Gastrocnemius medialis (tissue), 4 donors: ENCODE results near the gene ACYP1.

ENCODE experiments used
- POLR2A ChIP-seq, 2 donors: fragments of 450-650 bp; IDR thresholded peaks; one replicate each; pipeline ENCODE4 v1.6.1; 2017; ENCODE audit warnings: antibody characterized with exemption in 2 of 2, mild to moderate bottlenecking in 2 of 2, moderate library complexity in 2 of 2
- TF ChIP-seq, protein P1 (sequence below), 5 experiments: fragments of 450-650 bp in 3 of 5; fragments of 200-600 bp in 2 of 5; sonication (generic) in 2 of 5; IDR thresholded peaks in 4 of 5; conservative IDR thresholded peaks in 1 of 5; 1 replicate in 4 of 5; 2 replicates in 1 of 5; pipeline ENCODE4 v1.5.1; 2016 to 2019; ENCODE audit warnings: antibody characterized with exemption in 5 of 5, mild to moderate bottlenecking in 3 of 5, moderate library complexity in 3 of 5

DNA sequence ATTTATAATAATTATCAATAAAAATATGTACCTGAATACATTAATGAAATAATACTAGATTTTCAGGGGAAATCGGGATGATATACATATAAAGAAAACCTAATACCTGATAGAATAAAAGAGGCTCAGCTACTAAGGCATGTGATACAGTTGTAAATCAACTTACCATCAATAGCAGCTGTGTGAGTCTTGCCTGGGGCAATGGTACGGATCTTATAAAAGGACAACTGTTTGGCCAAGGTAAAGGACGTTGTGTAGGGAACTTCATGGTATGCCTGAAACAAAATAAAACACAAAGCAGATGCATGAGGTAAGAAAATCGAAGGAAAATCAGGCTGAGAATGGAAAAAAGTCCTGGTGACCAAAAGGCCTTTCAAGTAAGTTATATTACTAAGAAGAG is 37.7 kb upstream of the ACYP1 start:
- TF ChIP-seq, protein P1, sequence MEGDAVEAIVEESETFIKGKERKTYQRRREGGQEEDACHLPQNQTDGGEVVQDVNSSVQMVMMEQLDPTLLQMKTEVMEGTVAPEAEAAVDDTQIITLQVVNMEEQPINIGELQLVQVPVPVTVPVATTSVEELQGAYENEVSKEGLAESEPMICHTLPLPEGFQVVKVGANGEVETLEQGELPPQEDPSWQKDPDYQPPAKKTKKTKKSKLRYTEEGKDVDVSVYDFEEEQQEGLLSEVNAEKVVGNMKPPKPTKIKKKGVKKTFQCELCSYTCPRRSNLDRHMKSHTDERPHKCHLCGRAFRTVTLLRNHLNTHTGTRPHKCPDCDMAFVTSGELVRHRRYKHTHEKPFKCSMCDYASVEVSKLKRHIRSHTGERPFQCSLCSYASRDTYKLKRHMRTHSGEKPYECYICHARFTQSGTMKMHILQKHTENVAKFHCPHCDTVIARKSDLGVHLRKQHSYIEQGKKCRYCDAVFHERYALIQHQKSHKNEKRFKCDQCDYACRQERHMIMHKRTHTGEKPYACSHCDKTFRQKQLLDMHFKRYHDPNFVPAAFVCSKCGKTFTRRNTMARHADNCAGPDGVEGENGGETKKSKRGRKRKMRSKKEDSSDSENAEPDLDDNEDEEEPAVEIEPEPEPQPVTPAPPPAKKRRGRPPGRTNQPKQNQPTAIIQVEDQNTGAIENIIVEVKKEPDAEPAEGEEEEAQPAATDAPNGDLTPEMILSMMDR (IDR thresholded peaks at IDR 0.05 in 4 of 5, conservative IDR thresholded peaks at IDR 0.05 in 1 of 5), result no peak
- no peak for TF ChIP-seq POLR2A (IDR thresholded peaks at IDR 0.05)
